ENCODE data around the gene EFNA3. TPM values are rescaled to one million over a fixed set of nuclear protein-coding genes. Genes with fewer than 3 reads are reported as not detected.

Gene EFNA3
- total and polyA plus RNA-seq, 9 of the 15 experiments (the other 6 are each of a cell fraction or from before 2014, with no cell fraction given) = 0.59 to 7.9 (median 4.7) TPM

DNA sequence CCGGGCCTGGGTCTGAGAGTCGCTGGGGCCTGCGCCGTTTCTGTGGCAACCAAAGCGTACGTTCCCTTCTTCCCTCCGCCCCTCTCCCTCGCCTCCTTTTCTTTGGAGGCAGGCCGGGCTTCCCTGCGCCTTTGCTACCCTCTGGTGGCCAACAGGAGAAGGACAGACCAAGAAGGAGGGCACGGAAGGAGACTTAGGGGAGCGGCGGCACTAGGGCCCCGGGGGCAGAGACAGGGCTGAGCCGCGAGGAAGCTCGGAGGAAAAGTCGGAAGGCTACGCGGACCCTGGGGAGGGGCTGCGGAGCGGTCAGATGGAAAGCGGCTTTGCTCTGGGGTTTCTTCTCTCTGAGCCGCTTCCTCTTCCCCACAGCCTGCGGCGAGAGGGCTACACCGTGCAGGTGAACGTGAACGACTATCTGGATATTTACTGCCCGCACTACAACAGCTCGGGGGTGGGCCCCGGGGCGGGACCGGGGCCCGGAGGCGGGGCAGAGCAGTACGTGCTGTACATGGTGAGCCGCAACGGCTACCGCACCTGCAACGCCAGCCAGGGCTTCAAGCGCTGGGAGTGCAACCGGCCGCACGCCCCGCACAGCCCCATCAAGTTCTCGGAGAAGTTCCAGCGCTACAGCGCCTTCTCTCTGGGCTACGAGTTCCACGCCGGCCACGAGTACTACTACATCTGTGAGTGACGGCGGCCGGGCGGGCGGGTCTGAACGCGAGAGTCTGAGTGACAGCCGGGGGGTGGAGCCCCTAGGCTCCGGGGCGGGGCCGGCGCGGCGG lies 6.3 kb downstream of the EFNA3 start (continued):
- peak; percentile 2; the same call in 1 of the 2 replicates for TF ChIP-seq CBFB (CRISPR knock-in tag; IDR thresholded peaks at IDR 0.05)
- TF ChIP-seq CBFA2T3 (IDR thresholded peaks at IDR 0.05) = no peak
- no peak for TF ChIP-seq CHCHD3 (CRISPR knock-in tag; IDR thresholded peaks at IDR 0.05)
- TF ChIP-seq ARID3A (IDR thresholded peaks at IDR 0.05; ENCODE audit: borderline replicate concordance, low read depth, low read length) = no peak
- TF ChIP-seq PATZ1 (CRISPR knock-in tag; IDR thresholded peaks at IDR 0.05; ENCODE audit: borderline replicate concordance) = no peak
- no peak for TF ChIP-seq MITF (IDR thresholded peaks at IDR 0.05)
- no peak for TF ChIP-seq NR4A1 (CRISPR knock-in tag; IDR thresholded peaks at IDR 0.05)
- no peak for TF ChIP-seq NR4A1 (tag; IDR thresholded peaks at IDR 0.05)
- TF ChIP-seq, protein P1, sequence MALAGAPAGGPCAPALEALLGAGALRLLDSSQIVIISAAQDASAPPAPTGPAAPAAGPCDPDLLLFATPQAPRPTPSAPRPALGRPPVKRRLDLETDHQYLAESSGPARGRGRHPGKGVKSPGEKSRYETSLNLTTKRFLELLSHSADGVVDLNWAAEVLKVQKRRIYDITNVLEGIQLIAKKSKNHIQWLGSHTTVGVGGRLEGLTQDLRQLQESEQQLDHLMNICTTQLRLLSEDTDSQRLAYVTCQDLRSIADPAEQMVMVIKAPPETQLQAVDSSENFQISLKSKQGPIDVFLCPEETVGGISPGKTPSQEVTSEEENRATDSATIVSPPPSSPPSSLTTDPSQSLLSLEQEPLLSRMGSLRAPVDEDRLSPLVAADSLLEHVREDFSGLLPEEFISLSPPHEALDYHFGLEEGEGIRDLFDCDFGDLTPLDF (CRISPR knock-in tag; IDR thresholded peaks at IDR 0.05) = no peak
- no peak for TF ChIP-seq SMARCB1 (IDR thresholded peaks at IDR 0.05; ENCODE audit: insufficient read length, low read depth)
- TF ChIP-seq HNRNPLL (IDR thresholded peaks at IDR 0.05; ENCODE audit: low read depth, low read length, poor library complexity, severe bottlenecking) = peak; percentile 65
- TF ChIP-seq, protein P2, sequence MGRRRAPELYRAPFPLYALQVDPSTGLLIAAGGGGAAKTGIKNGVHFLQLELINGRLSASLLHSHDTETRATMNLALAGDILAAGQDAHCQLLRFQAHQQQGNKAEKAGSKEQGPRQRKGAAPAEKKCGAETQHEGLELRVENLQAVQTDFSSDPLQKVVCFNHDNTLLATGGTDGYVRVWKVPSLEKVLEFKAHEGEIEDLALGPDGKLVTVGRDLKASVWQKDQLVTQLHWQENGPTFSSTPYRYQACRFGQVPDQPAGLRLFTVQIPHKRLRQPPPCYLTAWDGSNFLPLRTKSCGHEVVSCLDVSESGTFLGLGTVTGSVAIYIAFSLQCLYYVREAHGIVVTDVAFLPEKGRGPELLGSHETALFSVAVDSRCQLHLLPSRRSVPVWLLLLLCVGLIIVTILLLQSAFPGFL (CRISPR knock-in tag; IDR thresholded peaks at IDR 0.05) = no peak
- no peak for TF ChIP-seq PHB (CRISPR knock-in tag; IDR thresholded peaks at IDR 0.05)
- TF ChIP-seq, protein P3, sequence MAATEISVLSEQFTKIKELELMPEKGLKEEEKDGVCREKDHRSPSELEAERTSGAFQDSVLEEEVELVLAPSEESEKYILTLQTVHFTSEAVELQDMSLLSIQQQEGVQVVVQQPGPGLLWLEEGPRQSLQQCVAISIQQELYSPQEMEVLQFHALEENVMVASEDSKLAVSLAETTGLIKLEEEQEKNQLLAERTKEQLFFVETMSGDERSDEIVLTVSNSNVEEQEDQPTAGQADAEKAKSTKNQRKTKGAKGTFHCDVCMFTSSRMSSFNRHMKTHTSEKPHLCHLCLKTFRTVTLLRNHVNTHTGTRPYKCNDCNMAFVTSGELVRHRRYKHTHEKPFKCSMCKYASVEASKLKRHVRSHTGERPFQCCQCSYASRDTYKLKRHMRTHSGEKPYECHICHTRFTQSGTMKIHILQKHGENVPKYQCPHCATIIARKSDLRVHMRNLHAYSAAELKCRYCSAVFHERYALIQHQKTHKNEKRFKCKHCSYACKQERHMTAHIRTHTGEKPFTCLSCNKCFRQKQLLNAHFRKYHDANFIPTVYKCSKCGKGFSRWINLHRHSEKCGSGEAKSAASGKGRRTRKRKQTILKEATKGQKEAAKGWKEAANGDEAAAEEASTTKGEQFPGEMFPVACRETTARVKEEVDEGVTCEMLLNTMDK (IDR thresholded peaks at IDR 0.05; ENCODE audit: borderline replicate concordance, insufficient read depth, low read depth, low read length, poor library complexity, severe bottlenecking) = no peak
- TF ChIP-seq RFX1 (IDR thresholded peaks at IDR 0.05) = peak; percentile 88
- TF ChIP-seq, protein P4, sequence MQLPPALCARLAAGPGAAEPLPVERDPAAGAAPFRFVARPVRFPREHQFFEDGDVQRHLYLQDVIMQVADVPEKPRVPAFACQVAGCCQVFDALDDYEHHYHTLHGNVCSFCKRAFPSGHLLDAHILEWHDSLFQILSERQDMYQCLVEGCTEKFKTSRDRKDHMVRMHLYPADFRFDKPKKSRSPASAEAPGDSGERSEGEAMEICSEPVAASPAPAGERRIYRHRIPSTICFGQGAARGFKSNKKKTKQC (CRISPR knock-in tag; IDR thresholded peaks at IDR 0.05) = 0 out of 2 replicates have a peak, but pooled peaks have one; percentile 14
